HFFc6 (cell line): ENCODE measurements around the gene BACE1-AS. TPM values are rescaled to one million over a fixed set of nuclear protein-coding genes. Genes with fewer than 3 reads are reported as not detected.
"Not testable (repeated sequence)": the region's sequence is repeated elsewhere in the genome, so short reads cannot be mapped to it uniquely, and the experiment has no call there.

ENCODE experiments used
- DNase-seq: peaks from one replicate; pipeline ENCODE4 v3.0.0-alpha.2; 2018
- H3K27ac Mint-ChIP-seq: 2 replicates; pipeline ENCODE4 v1.8.0; 2020; ENCODE audit warnings: mild to moderate bottlenecking, mixed read lengths
- H3K27me3 Mint-ChIP-seq: 2 replicates; pipeline ENCODE4 v1.8.0; 2021; ENCODE audit warnings: mild to moderate bottlenecking, moderate library complexity, mixed read lengths; ENCODE audit not compliant: insufficient read depth
- H3K36me3 Mint-ChIP-seq: 2 replicates; pipeline ENCODE4 v1.8.0; 2021; ENCODE audit warnings: low read depth, mixed read lengths
- H3K4me1 Mint-ChIP-seq: 2 replicates; pipeline ENCODE4 v1.8.0; 2020; ENCODE audit warnings: low read depth, mixed read lengths
- H3K4me3 Mint-ChIP-seq: 2 replicates; pipeline ENCODE4 v1.8.0; 2020; ENCODE audit warnings: mild to moderate bottlenecking, moderate library complexity, mixed read lengths
- H3K9me3 Mint-ChIP-seq: 2 replicates; pipeline ENCODE4 v1.8.0; 2020; ENCODE audit warnings: mild to moderate bottlenecking, mixed read lengths
- CTCF ChIP-seq: fragments of 200-600 bp; sonication (generic); IDR thresholded peaks from 2 replicates; pipeline ENCODE4 v1.5.0; 2021; ENCODE audit warnings: antibody characterized with exemption, mild to moderate bottlenecking
- total RNA-seq, 6 experiments: library from RNA; stranded (reverse); fragmentation: NEBNext Ultra II Directional; extraction: Animal tissue kit (Norgen Biotek cat#: 25700); gene quantifications; 2 replicates in 1 of 6; 3 replicates in 5 of 6; pipeline ENCODE4 v1.2.3, GENCODE V29; 2021

BACE1-AS gene
- total RNA-seq, 6 experiments from 2014 or later, result 4.3 to 6.4 (median 5.7) TPM

GRCh38 chr11:117256573-117256972 is 34.6 kb upstream of the BACE1-AS start:
- Mint-ChIP-seq H3K4me3 (no peak overlapping the region), H3K9me3 (no peaks in the 10 kb centered on the region), H3K4me1 (peaks cover 43% of the 10 kb centered on the region), H3K36me3 (peaks cover 41% of the 10 kb centered on the region), H3K27ac (peak overlapping the region; percentile 7; the same call in 1 of the 2 replicates), H3K27me3 (peaks cover 4% of the 10 kb centered on the region)
- TF ChIP-seq CTCF, result no peak
- DNase-seq, result peak; percentile 59

- Mint-ChIP-seq H3K9me3 (no peaks in the 10 kb centered on the region), H3K27me3 (peaks cover 2% of the 10 kb centered on the region; the same call in 1 of the 2 replicates), H3K4me1 (peaks cover 43% of the 10 kb centered on the region), H3K27ac (no peak overlapping the region), H3K4me3 (no peak overlapping the region), H3K36me3 (peaks cover 42% of the 10 kb centered on the region)
- no peak for DNase-seq
- TF ChIP-seq CTCF, result no peak
Observed at GRCh38 chr11:117258576-117258975, 32.6 kb upstream of the BACE1-AS start.

GRCh38 chr11:117259417-117259816 is 31.7 kb upstream of the BACE1-AS start:
- no peaks in the 10 kb centered on the region for H3K9me3 Mint-ChIP-seq
- H3K27ac Mint-ChIP-seq, result peak overlapping the region; percentile 71
- H3K36me3 Mint-ChIP-seq, result peaks cover 34% of the 10 kb centered on the region
- peaks cover 2% of the 10 kb centered on the region; the same call in 1 of the 2 replicates for H3K27me3 Mint-ChIP-seq
- no peak for TF ChIP-seq CTCF
- peaks cover 43% of the 10 kb centered on the region for H3K4me1 Mint-ChIP-seq
- H3K4me3 Mint-ChIP-seq, result peak overlapping the region; percentile 36
- DNase-seq, result peak; percentile 68

- not testable (repeated sequence) for H3K27ac Mint-ChIP-seq, H3K4me3 Mint-ChIP-seq, H3K27me3 Mint-ChIP-seq, DNase-seq, H3K9me3 Mint-ChIP-seq
- Mint-ChIP-seq H3K36me3 (peaks cover 29% of the 10 kb centered on the region), H3K4me1 (peaks cover 13% of the 10 kb centered on the region)
Observed at GRCh38 chr11:117264624-117265323, 26.4 kb upstream of the BACE1-AS start.

- Mint-ChIP-seq H3K4me3 (no peak overlapping the region), H3K27me3 (no peaks in the 10 kb centered on the region), H3K27ac (no peak overlapping the region), H3K4me1 (peaks cover 8% of the 10 kb centered on the region), H3K9me3 (no peaks in the 10 kb centered on the region), H3K36me3 (peaks cover 24% of the 10 kb centered on the region)
- TF ChIP-seq CTCF, result no peak
- no peak for DNase-seq
Observed at GRCh38 chr11:117265745-117266144, 25.4 kb upstream of the BACE1-AS start.

GRCh38 chr11:117269856-117270255 is 21.3 kb upstream of the BACE1-AS start:
- no peak for DNase-seq
- Mint-ChIP-seq H3K9me3 (no peaks in the 10 kb centered on the region), H3K36me3 (peaks cover 38% of the 10 kb centered on the region), H3K27me3 (peaks cover 3% of the 10 kb centered on the region; the same call in 1 of the 2 replicates), H3K4me1 (peaks cover 30% of the 10 kb centered on the region), H3K27ac (no peak overlapping the region), H3K4me3 (no peak overlapping the region)
- TF ChIP-seq CTCF, result no peak
